HCT116 (cell line): ENCODE data around the gene PHF1. TPM values are rescaled to one million over a fixed set of nuclear protein-coding genes. Genes with fewer than 3 reads are reported as not detected.
A peak's percentile ranks its signal among the peaks of the same experiment; 100 is the strongest.

Experiments used
- ATAC-seq: fragments of 200-7000 bp; cut with Tn5 transposase; 2 replicates; pipeline ENCODE4 v1.9.1; 2020; ENCODE audit warnings: mild to moderate bottlenecking, moderate library complexity
- BruUV-seq: library from RNA; stranded (reverse); fragments of 400-500 nt; replicated peaks from 2 replicates; lab custom pipeline; 2021; lab: Mats Ljungman, UMichigan
- CTCF ChIA-PET: fragments of 300-600 bp; sonication (Branson Sonifier 250); formaldehyde crosslinking; loops from one replicate; lab custom pipeline; 2021; ENCODE audit warnings: antibody characterized with exemption; lab: Charles Lee
- POLR2A ChIA-PET: fragments of 300-600, 350-600 bp; sonication (Branson Sonifier 250); formaldehyde crosslinking; loops from one replicate; lab custom pipeline; 2021; ENCODE audit warnings: antibody characterized with exemption; lab: Charles Lee
- RAD21 ChIA-PET, 2 experiments: fragments of 300-600 bp; sonication (Branson Sonifier 250); formaldehyde crosslinking; loops; one replicate each; lab custom pipeline; 2023; ENCODE audit warnings: low total read pairs in 2 of 2; ENCODE audit not compliant: uncharacterized antibody in 2 of 2, unreplicated experiment in 2 of 2, low non-redundant PET in 1 of 2; lab: Charles Lee
- DNase-seq: peaks from one replicate; pipeline ENCODE4 v3.0.0-alpha.2; 2010; ENCODE audit warnings: low read depth, low spot score
- H2AFZ ChIP-seq: fragments of 200-600 bp; shearing (Covaris generic), sonication (generic); 2 replicates; pipeline ENCODE4 v1.6.1; 2017; ENCODE audit warnings: low read depth, mixed run types, mixed read lengths, antibody characterized with exemption, low read length; ENCODE audit not compliant: poor library complexity, severe bottlenecking
- H3K27ac ChIP-seq: 2 replicates; pipeline ENCODE4 v1.5.1; 2012; ENCODE audit warnings: low read depth, low read length
- H3K27me3 ChIP-seq: fragments of 200-600 bp; sonication (generic); 2 replicates; pipeline ENCODE4 v1.6.1; 2016; ENCODE audit warnings: mixed run types, low read length, mixed read lengths; ENCODE audit not compliant: insufficient read depth
- H3K36me3 ChIP-seq, 2 experiments: fragments of 200-500 bp in 1 of 2; fragments of 200-600 bp in 1 of 2; sonication (Bioruptor generic) in 1 of 2; sonication (generic) in 1 of 2; 2 replicates each; pipeline versions ENCODE4 v1.5.1 to v1.6.1; 2014 to 2016; ENCODE audit warnings: low read length in 2 of 2, inconsistent platforms in 1 of 2, mixed read lengths in 1 of 2, mixed run types in 1 of 2; ENCODE audit not compliant: insufficient read depth in 2 of 2, control insufficient read depth in 1 of 2
- H3K4me1 ChIP-seq, 2 experiments: fragments of 200-600 bp in 1 of 2; sonication (generic) in 1 of 2; 2 replicates each; pipeline versions ENCODE4 v1.5.1 to v1.6.1; 2012 to 2017; ENCODE audit warnings: low read length in 2 of 2, inconsistent platforms in 1 of 2, mild to moderate bottlenecking in 1 of 2, mixed read lengths in 1 of 2, mixed run types in 1 of 2, moderate library complexity in 1 of 2; ENCODE audit not compliant: insufficient read depth in 2 of 2, control insufficient read depth in 1 of 2
- H3K4me2 ChIP-seq: fragments of 200-600 bp; sonication (generic); 2 replicates; pipeline ENCODE4 v1.6.1; 2017; ENCODE audit warnings: mixed run types, low read length, mixed read lengths
- H3K4me3 ChIP-seq, 2 experiments: fragments of 200-600 bp in 1 of 2; sonication (generic) in 1 of 2; replicated peaks in 1 of 2; 2 replicates each; pipeline ENCODE4 v1.5.1; 2011 to 2016; ENCODE audit warnings: low read length in 2 of 2, control low read depth in 1 of 2, low read depth in 1 of 2, mild to moderate bottlenecking in 1 of 2, mixed read lengths in 1 of 2, mixed run types in 1 of 2
- H3K79me2 ChIP-seq: fragments of 200-600 bp; sonication (generic); 2 replicates; pipeline ENCODE4 v1.6.1; 2017; ENCODE audit warnings: mild to moderate bottlenecking, mixed run types, low read length, moderate library complexity, mixed read lengths; ENCODE audit not compliant: insufficient read depth
- H3K9ac ChIP-seq: fragments of 200-600 bp; sonication (generic); 2 replicates; pipeline ENCODE4 v1.6.1; 2016; ENCODE audit warnings: low read length, mixed read lengths
- H3K9me2 ChIP-seq: fragments of 200-600 bp; sonication (generic), shearing (Covaris generic); 2 replicates; pipeline ENCODE4 v1.6.1; 2017; ENCODE audit warnings: mixed run types, mild to moderate bottlenecking, moderate library complexity; ENCODE audit not compliant: insufficient read depth
- H3K9me3 ChIP-seq, 2 experiments: fragments of 200-500 bp in 1 of 2; fragments of 200-600 bp in 1 of 2; sonication (Bioruptor generic) in 1 of 2; sonication (generic) in 1 of 2; 2 replicates each; pipeline ENCODE4 v1.6.1; 2014 to 2017; ENCODE audit warnings: low read length in 2 of 2, mixed read lengths in 2 of 2, inconsistent platforms in 1 of 2, low read depth in 1 of 2, mild to moderate bottlenecking in 1 of 2, mixed run types in 1 of 2, moderate library complexity in 1 of 2; ENCODE audit not compliant: control insufficient read depth in 1 of 2, insufficient read depth in 1 of 2
- H4K20me1 ChIP-seq: fragments of 200-600 bp; sonication (generic), shearing (Covaris generic); 2 replicates; pipeline ENCODE4 v1.6.1; 2017; ENCODE audit warnings: mixed run types, mild to moderate bottlenecking, moderate library complexity; ENCODE audit not compliant: insufficient read depth
- CBX3 ChIP-seq: IDR thresholded peaks from 2 replicates; pipeline ENCODE4 v1.6.1; 2012; ENCODE audit warnings: low read depth
- CEBPB ChIP-seq: IDR thresholded peaks from 2 replicates; pipeline ENCODE4 v1.6.1; 2012; ENCODE audit warnings: low read depth
- CTCF ChIP-seq, 3 experiments: fragments of 200-600 bp in 1 of 3; sonication (generic) in 1 of 3; IDR thresholded peaks in 2 of 3; conservative IDR thresholded peaks in 1 of 3; 2 replicates each; pipeline ENCODE4 v1.5.1; 2012 to 2017; ENCODE audit warnings: low read depth in 2 of 3, low read length in 2 of 3, antibody characterized with exemption in 1 of 3, borderline replicate concordance in 1 of 3, control low read depth in 1 of 3, mild to moderate bottlenecking in 1 of 3, mixed read lengths in 1 of 3, mixed run types in 1 of 3, moderate library complexity in 1 of 3; ENCODE audit not compliant: insufficient read depth in 1 of 3
- ELF1 ChIP-seq: IDR thresholded peaks from 2 replicates; pipeline ENCODE4 v1.6.1; 2012; ENCODE audit warnings: low read depth, borderline replicate concordance
- POLR2A ChIP-seq: IDR thresholded peaks from 2 replicates; pipeline ENCODE4 v1.7.0; 2011; ENCODE audit warnings: borderline replicate concordance; ENCODE audit not compliant: insufficient read depth, insufficient read length; ENCODE audit errors: extremely low read depth
- POLR2AphosphoS5 ChIP-seq: IDR thresholded peaks from 2 replicates; pipeline ENCODE4 v1.6.1; 2011; ENCODE audit warnings: mild to moderate bottlenecking, low read depth, low read length, moderate library complexity
- RAD21 ChIP-seq: IDR thresholded peaks from 2 replicates; pipeline ENCODE4 v1.6.1; 2012; ENCODE audit warnings: low read depth, mild to moderate bottlenecking
- REST ChIP-seq: IDR thresholded peaks from 2 replicates; pipeline ENCODE4 v1.6.1; 2012; ENCODE audit warnings: low read depth
- SP1 ChIP-seq: IDR thresholded peaks from 2 replicates; pipeline ENCODE4 v1.6.1; 2012; ENCODE audit warnings: low read depth
- ZBTB33 ChIP-seq: IDR thresholded peaks from 2 replicates; pipeline ENCODE4 v1.6.1; 2011; ENCODE audit warnings: mild to moderate bottlenecking, low read length, moderate library complexity; ENCODE audit not compliant: insufficient replicate concordance; ENCODE audit errors: extremely low read depth
- intact Hi-C: fragments of 100-400 bp; cut with micrococcal nuclease; formaldehyde crosslinking; loops from 2 replicates; pipeline ENCODE4 v1.10.0; 2022
- total RNA-seq: library from RNA; stranded (reverse); gene quantifications from one replicate; pipeline ENCODE4 v1.2.1, GENCODE V29; 2021; ENCODE audit not compliant: unreplicated experiment

Gene PHF1
- total RNA-seq, 1 experiment from 2014 or later: 40.2 TPM

GRCh38 chr6:33425668-33426577, 15.1 kb downstream of the PHF1 start:
- ATAC-seq (peak; percentile 77), DNase-seq (peak; percentile 63)
- peak overlapping the region; percentile 75 for H3K9ac ChIP-seq
- no peaks in the 10 kb centered on the region for H3K79me2 ChIP-seq
- H2AFZ ChIP-seq: no peak overlapping the region
- no peaks in the 10 kb centered on the region for H3K36me3 ChIP-seq
- ChIA-PET CTCF (interaction anchor here (0.7 to 1.6 kb wide), 4 partner anchors 14 to 149 kb away, joined by 3 to 7 read pairs (median 4); partner anchors contain the start of genes B3GALT4 and ZBTB9), RAD21 (interaction anchor here in 1 of 2 experiments (0.6 kb wide), 1 partner anchor 146 kb away, joined by 3 read pairs; no protein-coding TSS in a partner anchor), POLR2A (interaction anchor here (0.6 to 2.1 kb wide), 2 partner anchors 29 to 154 kb away, joined by 3 to 7 read pairs; partner anchors contain the start of genes RPS18, VPS52 and ZBTB9)
- H3K4me1 ChIP-seq: peaks cover 22 to 56% of the 10 kb centered on the region in 2 experiments
- H3K9me3 ChIP-seq: no peaks in the 10 kb centered on the region
- BruUV-seq: no TSS peak
- H4K20me1 ChIP-seq: no peaks in the 10 kb centered on the region
- intact Hi-C loops: loop anchor here (5.0 kb wide), 1 partner anchor 129 kb away; the partner anchor contains the start of gene RGL2
- H3K27ac ChIP-seq: peak overlapping the region; percentile 86
- H3K4me3 ChIP-seq: peak overlapping the region; percentile 65 to 68
- no peaks in the 10 kb centered on the region for H3K27me3 ChIP-seq
- TF ChIP-seq CBX3: no peak
- TF ChIP-seq SP1: no peak
- peak; percentile 64 for TF ChIP-seq POLR2A
- no peak for TF ChIP-seq REST
- no peak for TF ChIP-seq RAD21
- peak in 2 of 3 experiments; percentile 60 to 65; a peak in 4 of 6 replicates for TF ChIP-seq CTCF (IDR thresholded peaks at IDR 0.05 in 2 of 3, conservative IDR thresholded peaks at IDR 0.05 in 1 of 3; ENCODE audit: borderline replicate concordance in 1 of 3, insufficient read depth in 1 of 3, low read depth in 2 of 3, low read length in 2 of 3)
- no peak for TF ChIP-seq ZBTB33
- no peak for TF ChIP-seq ELF1
- TF ChIP-seq CEBPB: no peak
- TF ChIP-seq POLR2AphosphoS5: peak; percentile 86
- peak overlapping the region; percentile 82 for H3K4me2 ChIP-seq
- no peaks in the 10 kb centered on the region for H3K9me2 ChIP-seq
